ENCODE measurements around the gene NEGR1.

The NEGR1 gene

DNA sequence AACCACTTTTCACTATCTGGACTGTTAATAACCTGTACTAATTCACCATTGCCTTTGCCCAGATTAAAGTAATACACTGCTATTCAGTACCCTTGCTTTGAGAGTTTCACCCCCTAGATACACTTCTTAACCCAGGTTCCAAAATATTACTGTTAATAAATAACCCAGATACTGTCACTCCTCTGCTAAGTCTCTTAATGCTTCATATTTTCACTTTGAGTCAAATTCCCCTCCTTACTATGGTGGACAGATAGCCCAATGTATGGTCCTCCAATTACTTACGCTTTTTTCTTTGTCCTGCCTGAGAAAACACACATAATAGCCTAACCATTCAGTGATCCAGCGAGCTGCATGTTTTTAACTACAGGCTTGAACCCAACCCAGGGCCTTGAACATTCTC is 152.5 kb downstream of the NEGR1 start:
- CTCF ChIA-PET = no interaction called here
- TF ChIP-seq CTCF (IDR thresholded peaks at IDR 0.05; ENCODE audit: insufficient read depth, low read length, missing control alignments) = no peak
- no peak overlapping the region for H3K4me3 ChIP-seq (ENCODE audit: low read depth, low read length)
- DNase-seq (ENCODE audit: low read depth, low spot score) = no peak
- POLR2A ChIA-PET = no interaction called here

GRCh38 chr1:72122099-72122880 is 160.0 kb downstream of the NEGR1 start:
- TF ChIP-seq CTCF (IDR thresholded peaks at IDR 0.05; ENCODE audit: insufficient read depth, low read length, missing control alignments) = no peak
- H3K4me3 ChIP-seq (ENCODE audit: low read depth, low read length) = no peak overlapping the region
- CTCF ChIA-PET = no interaction called here
- POLR2A ChIA-PET = no interaction called here
- no peak for DNase-seq (ENCODE audit: low read depth, low spot score)

DNA sequence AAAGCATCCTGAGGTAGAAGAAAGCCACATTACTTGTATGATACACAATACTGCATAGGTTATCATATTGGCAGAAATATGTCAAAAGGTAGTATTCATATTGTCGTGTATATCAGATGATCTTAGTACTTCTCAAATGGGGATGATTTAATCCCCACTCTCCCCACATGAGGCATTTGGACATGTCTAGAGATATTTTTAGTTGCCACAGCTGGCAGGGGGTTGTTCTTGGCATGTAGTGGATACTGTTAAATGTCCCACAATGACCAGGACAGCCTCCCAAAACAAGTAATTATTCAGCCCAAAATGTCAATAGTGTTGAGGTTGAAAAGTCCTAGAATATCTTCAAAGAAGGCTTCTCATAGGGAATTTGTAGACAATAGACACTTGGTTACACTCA is 162.8 kb downstream of the NEGR1 start:
- H3K4me3 ChIP-seq (ENCODE audit: low read depth, low read length) = no peak overlapping the region
- CTCF ChIA-PET = no interaction called here
- POLR2A ChIA-PET = no interaction called here
- TF ChIP-seq CTCF (IDR thresholded peaks at IDR 0.05; ENCODE audit: insufficient read depth, low read length, missing control alignments) = no peak
- no peak for DNase-seq (ENCODE audit: low read depth, low spot score)

DNA sequence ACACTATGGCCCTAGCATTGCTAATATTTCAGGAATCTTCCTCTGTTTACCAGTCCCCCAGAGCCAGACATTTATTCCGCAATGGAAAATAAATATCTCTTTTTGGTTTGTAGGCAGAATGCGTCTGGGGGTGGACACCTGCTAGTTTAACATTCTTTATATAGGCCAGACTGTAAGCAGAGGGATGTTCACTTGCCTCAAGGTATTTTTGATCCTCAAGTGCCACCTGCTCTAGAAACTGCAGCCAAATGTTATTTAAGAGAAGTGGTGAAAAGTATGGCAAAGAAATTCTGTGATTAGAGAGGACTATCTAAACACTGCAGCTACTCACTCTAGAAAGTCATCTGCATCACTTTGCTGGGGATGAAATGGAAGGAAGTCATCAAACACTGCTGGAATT is 164.7 kb downstream of the NEGR1 start:
- DNase-seq (ENCODE audit: low read depth, low spot score) = no peak
- ChIA-PET CTCF (no interaction called here), POLR2A (no interaction called here)
- no peak overlapping the region for H3K4me3 ChIP-seq (ENCODE audit: low read depth, low read length)
- TF ChIP-seq CTCF (IDR thresholded peaks at IDR 0.05; ENCODE audit: insufficient read depth, low read length, missing control alignments) = no peak

DNA sequence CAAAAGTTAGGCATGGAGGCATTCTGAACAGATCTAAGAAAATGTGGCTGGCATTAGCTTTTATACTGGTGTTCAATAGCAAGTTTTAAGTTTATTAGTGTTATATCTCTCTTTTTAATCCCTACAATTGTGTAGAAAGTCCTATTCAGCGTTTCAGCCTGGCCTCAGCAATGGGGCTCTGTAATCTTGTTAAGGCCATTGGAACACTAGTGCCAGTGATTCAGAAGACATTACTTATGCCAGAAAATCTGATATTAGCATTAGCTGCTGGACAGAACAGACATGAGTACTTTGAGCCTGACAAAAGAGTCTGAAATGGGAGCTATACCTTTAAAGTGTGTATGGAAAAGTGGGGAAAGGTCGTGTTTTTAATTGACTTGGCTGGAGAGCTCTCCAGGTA is 167.0 kb downstream of the NEGR1 start:
- H3K4me3 ChIP-seq (ENCODE audit: low read depth, low read length) = no peak overlapping the region
- no peak for DNase-seq (ENCODE audit: low read depth, low spot score)
- CTCF ChIA-PET = no interaction called here
- no peak for TF ChIP-seq CTCF (IDR thresholded peaks at IDR 0.05; ENCODE audit: insufficient read depth, low read length, missing control alignments)
- POLR2A ChIA-PET = no interaction called here

GRCh38 chr1:72111662-72112061 is 170.7 kb downstream of the NEGR1 start:
- no peak overlapping the region for H3K4me3 ChIP-seq (ENCODE audit: low read depth, low read length)
- ChIA-PET CTCF (no interaction called here), POLR2A (no interaction called here)
- no peak for TF ChIP-seq CTCF (IDR thresholded peaks at IDR 0.05; ENCODE audit: insufficient read depth, low read length, missing control alignments)
- no peak for DNase-seq (ENCODE audit: low read depth, low spot score)

Data from AG04449 (cell line).